Right atrium auricular region (tissue), 2 donors: ENCODE results near the gene CLDND1. TPM values are rescaled to one million over a fixed set of nuclear protein-coding genes. Genes with fewer than 3 reads are reported as not detected.

Experiments used
- DNase-seq: peaks from one replicate; pipeline ENCODE4 v3.0.0-alpha.2; 2019; ENCODE audit warnings: low spot score
- H3K27ac ChIP-seq, 2 donors: fragments of 200-600 bp; sonication (generic); 1 replicate in 1 of 2; 2 replicates in 1 of 2; pipeline ENCODE4 v1.5.1; 2016 to 2019
- H3K27me3 ChIP-seq, 2 donors: fragments of 200-600 bp; sonication (generic); one replicate each; pipeline versions ENCODE4 v1.5.1 to v1.6.0; 2017 to 2019
- H3K36me3 ChIP-seq: fragments of 200-600 bp; sonication (generic); one replicate; pipeline ENCODE4 v1.5.1; 2016
- H3K4me1 ChIP-seq, 2 donors: fragments of 200-600 bp; sonication (generic); one replicate each; pipeline versions ENCODE4 v1.5.1 to v1.6.0; 2017 to 2019
- H3K4me3 ChIP-seq, 2 donors: fragments of 200-600 bp; sonication (generic); 1 replicate in 1 of 2; 2 replicates in 1 of 2; pipeline ENCODE4 v1.5.1; 2017 to 2019; ENCODE audit warnings: mild to moderate bottlenecking in 1 of 2, moderate library complexity in 1 of 2
- H3K9me3 ChIP-seq, 2 donors: fragments of 200-600 bp; sonication (generic); one replicate each; pipeline ENCODE4 v1.5.1; 2019
- CTCF ChIP-seq, 2 donors: fragments of 200-600 bp; sonication (generic); IDR thresholded peaks; one replicate each; pipeline ENCODE4 v1.5.1; 2019; ENCODE audit warnings: antibody characterized with exemption in 2 of 2
- total RNA-seq, 2 donors: library from RNA; depleted of rRNA; stranded (reverse); fragments of >200 nt; gene quantifications; one replicate each; pipeline ENCODE4 v1.1.0, GENCODE V29; 2016

CLDND1 gene
- total RNA-seq, 2 donors from 2014 or later = 138 to 152 TPM

- no peak for TF ChIP-seq CTCF (IDR thresholded peaks at IDR 0.05)
- DNase-seq = peak; percentile 63
- H3K9me3 ChIP-seq = no peaks in the 10 kb centered on the region
- no peaks in the 10 kb centered on the region for H3K27me3 ChIP-seq
- H3K4me3 ChIP-seq = peak overlapping the region; percentile 56 to 74
- peaks cover 0 to 16% of the 10 kb centered on the region in 2 donors for H3K4me1 ChIP-seq
- H3K27ac ChIP-seq = peak overlapping the region; percentile 90 to 96
- H3K36me3 ChIP-seq = peaks cover 6% of the 10 kb centered on the region
These were observed 682 bp downstream of the CLDND1 start for GRCh38 chr3:98521897-98522543.

GRCh38 chr3:98519351-98519750, 3.4 kb downstream of the CLDND1 start:
- Histone ChIP-seq H3K27ac (no peak overlapping the region), H3K27me3 (no peaks in the 10 kb centered on the region), H3K4me3 (no peak overlapping the region), H3K9me3 (no peaks in the 10 kb centered on the region), H3K36me3 (peaks cover 14% of the 10 kb centered on the region), H3K4me1 (peaks cover 0 to 16% of the 10 kb centered on the region in 2 donors)
- DNase-seq = no peak
- TF ChIP-seq CTCF (IDR thresholded peaks at IDR 0.05) = no peak

- no peak for TF ChIP-seq CTCF (IDR thresholded peaks at IDR 0.05)
- DNase-seq = no peak
- Histone ChIP-seq H3K27me3 (no peaks in the 10 kb centered on the region), H3K4me1 (peaks cover 0 to 16% of the 10 kb centered on the region in 2 donors), H3K36me3 (peaks cover 14% of the 10 kb centered on the region), H3K9me3 (no peaks in the 10 kb centered on the region), H3K27ac (no peak overlapping the region), H3K4me3 (no peak overlapping the region)
These were observed 3.9 kb downstream of the CLDND1 start for GRCh38 chr3:98518816-98519215.

GRCh38 chr3:98514948-98515347, 7.8 kb downstream of the CLDND1 start:
- Histone ChIP-seq H3K4me3 (no peak overlapping the region), H3K36me3 (peaks cover 23% of the 10 kb centered on the region), H3K27ac (no peak overlapping the region), H3K9me3 (no peaks in the 10 kb centered on the region), H3K4me1 (no peaks in the 10 kb centered on the region), H3K27me3 (no peaks in the 10 kb centered on the region)
- TF ChIP-seq CTCF (IDR thresholded peaks at IDR 0.05) = no peak
- DNase-seq = no peak

GRCh38 chr3:98513736-98514135, 9.0 kb downstream of the CLDND1 start:
- DNase-seq = no peak
- Histone ChIP-seq H3K27ac (no peak overlapping the region), H3K4me3 (no peak overlapping the region), H3K36me3 (peaks cover 18% of the 10 kb centered on the region), H3K27me3 (no peaks in the 10 kb centered on the region), H3K9me3 (no peaks in the 10 kb centered on the region), H3K4me1 (no peaks in the 10 kb centered on the region)
- TF ChIP-seq CTCF (IDR thresholded peaks at IDR 0.05) = no peak

- H3K4me1 ChIP-seq = no peaks in the 10 kb centered on the region
- H3K27me3 ChIP-seq = no peaks in the 10 kb centered on the region
- H3K36me3 ChIP-seq = peaks cover 18% of the 10 kb centered on the region
- TF ChIP-seq CTCF (IDR thresholded peaks at IDR 0.05) = no peak
- H3K9me3 ChIP-seq = no peaks in the 10 kb centered on the region
- no peak for DNase-seq
- H3K4me3 ChIP-seq = no peak overlapping the region
- H3K27ac ChIP-seq = no peak overlapping the region
These were observed 9.6 kb downstream of the CLDND1 start for GRCh38 chr3:98513091-98513511.
